Hematopoietic multipotent progenitor cell treated with erythropoietin and hydrocortisone succinate and interleukin-3 and kit ligand, for 6 days (in vitro differentiated cells): Measurements from ENCODE around the gene GPR85.
A peak's percentile ranks its signal among the peaks of the same experiment; 100 is the strongest.

Experiments
- DNase-seq: peaks from one replicate; pipeline ENCODE4 v3.0.0-alpha.2; 2015

GPR85 gene

GRCh38 chr7:113086431-113086888 is at the start of gene GPR85:
TSS of gene GPR85 (minus strand) at chr7:113086827. CDS start at chr7:113084721, 2,106 bp downstream.
- peak; percentile 63 for DNase-seq

GRCh38 chr7:113134025-113134424 is 47.4 kb upstream of the GPR85 start:
- DNase-seq = no peak

DNA sequence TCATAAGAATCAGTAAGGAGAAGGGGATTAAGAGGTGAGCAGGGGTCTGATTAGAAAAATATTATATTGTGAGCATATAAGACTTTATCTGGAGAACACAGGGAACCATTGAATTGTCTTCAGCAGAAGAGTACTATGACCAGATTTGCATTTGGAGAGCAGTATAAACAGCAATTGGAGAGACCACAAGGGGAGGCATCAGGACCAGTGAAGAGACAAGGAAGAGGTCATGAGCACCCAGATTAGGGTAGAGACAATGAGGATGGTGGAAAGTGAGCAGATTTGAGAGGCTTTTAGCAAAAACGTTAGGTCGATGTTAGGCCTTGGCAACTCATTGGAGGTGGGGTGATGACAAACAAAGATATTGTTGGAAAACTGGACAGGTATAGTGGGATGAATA is 44.7 kb upstream of the GPR85 start:
- no peak for DNase-seq

DNA sequence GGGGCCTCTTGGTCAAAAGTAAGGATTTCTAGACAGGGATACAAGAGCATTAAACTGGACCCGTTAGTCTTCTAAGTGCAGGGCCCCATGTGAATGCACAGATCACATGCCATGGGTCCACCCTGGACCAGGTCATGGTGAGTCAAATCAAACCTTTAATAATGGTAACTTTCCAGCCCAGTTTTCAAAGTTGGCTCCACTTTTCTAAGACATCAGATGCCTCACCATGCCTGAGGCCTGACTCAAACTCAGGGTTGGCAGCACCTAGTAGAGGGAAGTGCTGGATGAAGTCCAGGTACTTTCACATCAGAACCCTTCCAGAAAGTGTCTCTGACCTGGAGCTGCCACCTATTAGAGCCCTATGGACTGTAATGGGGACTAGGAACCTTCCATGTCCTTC is 41.4 kb upstream of the GPR85 start:
- DNase-seq = no peak

DNA sequence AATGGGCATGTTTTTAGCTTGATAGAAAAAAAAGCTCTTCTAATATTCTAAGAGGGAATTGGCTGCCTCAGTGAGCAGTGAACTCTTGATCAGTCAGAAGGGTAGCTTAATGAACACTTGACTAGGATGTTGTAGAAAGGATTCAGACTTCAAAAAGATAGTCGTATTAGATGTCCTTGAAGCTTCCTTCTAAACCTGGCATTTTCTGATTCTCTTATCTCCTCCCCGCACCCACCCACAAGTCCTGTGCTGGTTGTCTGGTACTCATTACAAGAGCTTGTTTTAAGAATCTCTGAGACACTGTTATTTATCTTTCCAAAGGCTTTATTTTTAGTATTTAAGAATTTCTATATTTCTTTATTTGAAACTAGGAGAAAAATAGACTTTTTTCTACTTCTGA is 39.1 kb upstream of the GPR85 start:
- peak; percentile 72 for DNase-seq

DNA sequence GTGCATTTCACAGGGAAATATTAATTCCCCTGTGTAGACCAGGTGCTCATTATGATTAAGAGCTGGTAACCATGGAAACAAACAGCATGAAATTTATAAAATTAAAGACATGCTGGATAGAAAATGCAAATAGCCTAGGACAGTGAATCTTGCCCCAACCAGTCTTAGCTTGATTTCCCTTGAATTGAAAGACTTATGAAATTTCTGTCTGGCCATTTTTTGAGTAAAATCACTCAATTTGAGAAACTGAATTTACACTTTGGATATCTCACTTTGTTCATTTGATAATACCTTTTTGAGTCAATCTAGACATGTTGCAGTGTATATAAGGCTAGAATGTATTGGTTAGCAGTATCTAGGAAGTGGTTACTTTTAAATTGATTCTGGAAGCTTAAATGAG is 36.1 kb upstream of the GPR85 start:
- no peak for DNase-seq

- DNase-seq = no peak
Measured at GRCh38 chr7:113120647-113121046, 34.0 kb upstream of the GPR85 start.

DNA sequence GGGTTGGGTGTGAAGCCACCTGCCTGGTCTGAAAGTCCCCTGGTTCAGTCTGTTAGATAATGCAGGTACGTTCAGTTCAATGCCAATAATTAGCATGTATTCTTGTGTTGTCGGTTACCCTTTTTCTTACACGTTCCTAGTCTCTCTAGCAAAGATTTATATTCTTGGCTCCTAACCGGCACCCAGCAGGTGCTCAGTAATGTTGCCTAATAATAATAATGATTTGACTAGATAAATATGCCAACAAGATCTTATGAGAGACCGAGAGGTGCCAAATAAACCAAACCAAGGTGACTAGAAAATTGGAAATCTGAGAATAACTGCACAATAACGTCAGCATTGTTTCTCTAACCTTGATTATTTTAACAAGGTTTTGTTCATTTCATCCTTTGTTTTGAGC is 32.8 kb upstream of the GPR85 start:
- no peak for DNase-seq

- DNase-seq = peak; percentile 98
Measured at GRCh38 chr7:113118074-113118959, 31.7 kb upstream of the GPR85 start, which contains the start of gene SMIM30. TSS of gene SMIM30 (minus strand) at chr7:113118554. CDS start at chr7:113117578, 976 bp downstream.

- DNase-seq = peak; percentile 27
Measured at GRCh38 chr7:113117374-113117774, 30.7 kb upstream of the GPR85 start.

GRCh38 chr7:113113912-113114311 is 27.3 kb upstream of the GPR85 start:
- DNase-seq = peak; percentile 27

DNA sequence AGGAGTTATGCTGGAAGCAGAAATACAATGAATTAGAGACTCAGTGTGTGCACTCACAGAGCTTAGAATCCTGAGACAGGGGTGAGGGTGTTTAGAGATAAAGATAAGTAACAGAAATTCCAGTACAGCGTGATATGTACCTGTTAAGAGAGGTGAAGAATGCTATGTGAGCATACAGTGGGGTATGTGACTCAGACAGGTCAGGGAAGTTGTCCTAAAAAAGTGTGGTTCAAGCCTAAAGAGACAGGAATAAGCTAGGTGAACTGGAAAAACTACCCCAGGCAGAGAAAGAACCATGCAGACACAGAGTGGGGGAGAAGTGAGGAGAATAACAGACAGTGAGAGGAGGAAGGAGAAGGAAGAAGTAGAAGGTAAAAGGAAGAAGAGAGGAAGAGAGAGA is 23.1 kb upstream of the GPR85 start:
- DNase-seq = no peak

DNA sequence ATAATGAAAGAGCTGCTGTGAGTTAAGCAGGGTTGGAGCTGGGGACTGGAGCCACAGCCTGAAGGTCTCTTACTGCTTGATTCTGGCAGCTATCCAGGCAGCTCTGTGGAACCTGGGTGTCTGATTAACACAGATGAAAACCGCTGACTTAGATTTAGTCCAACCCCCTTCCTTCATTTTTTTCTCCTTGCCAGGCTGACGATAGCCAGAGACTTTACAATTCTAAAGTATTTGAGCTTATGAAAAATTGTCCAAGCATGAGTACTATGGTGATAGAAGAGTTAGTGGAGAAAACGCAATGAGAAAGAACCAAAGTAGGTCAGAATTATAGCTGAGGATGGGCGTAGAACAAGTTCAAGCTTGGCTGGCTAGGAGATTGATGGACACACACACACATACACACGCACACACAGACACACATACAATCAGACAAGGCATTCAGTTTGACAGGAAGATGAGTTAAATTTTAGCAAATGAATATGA is 13.5 kb upstream of the GPR85 start:
- DNase-seq = peak; percentile 77

DNA sequence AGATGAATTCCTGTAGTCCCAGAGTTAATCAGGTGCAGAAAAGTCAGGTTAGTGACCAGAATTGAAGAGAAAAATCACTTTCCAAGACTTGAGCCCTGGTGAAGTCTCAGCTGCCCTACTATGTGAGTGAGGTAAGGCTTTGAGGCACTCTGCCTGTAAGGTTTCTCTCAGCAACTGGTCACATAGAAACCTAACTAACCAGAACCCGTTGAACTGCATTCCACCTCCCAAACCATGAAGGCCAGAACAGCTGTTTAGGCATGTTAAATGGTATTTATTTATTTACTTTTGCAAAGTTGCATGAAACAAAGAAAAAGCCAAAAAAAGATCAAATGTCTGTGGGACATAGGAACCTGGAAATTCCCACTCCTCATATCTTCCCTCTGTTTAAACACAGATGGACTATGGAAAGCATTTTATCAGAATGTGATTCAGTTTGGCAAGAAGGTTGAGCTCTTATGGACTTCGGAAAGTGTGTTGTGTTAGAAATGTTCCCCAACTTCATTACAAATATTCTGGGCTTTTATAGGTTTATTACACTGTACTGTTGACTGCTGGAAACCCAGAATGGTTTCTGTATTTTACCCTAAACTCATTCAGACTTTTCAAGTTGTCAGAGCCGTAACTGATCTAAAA is 12.8 kb upstream of the GPR85 start:
- DNase-seq = no peak

DNA sequence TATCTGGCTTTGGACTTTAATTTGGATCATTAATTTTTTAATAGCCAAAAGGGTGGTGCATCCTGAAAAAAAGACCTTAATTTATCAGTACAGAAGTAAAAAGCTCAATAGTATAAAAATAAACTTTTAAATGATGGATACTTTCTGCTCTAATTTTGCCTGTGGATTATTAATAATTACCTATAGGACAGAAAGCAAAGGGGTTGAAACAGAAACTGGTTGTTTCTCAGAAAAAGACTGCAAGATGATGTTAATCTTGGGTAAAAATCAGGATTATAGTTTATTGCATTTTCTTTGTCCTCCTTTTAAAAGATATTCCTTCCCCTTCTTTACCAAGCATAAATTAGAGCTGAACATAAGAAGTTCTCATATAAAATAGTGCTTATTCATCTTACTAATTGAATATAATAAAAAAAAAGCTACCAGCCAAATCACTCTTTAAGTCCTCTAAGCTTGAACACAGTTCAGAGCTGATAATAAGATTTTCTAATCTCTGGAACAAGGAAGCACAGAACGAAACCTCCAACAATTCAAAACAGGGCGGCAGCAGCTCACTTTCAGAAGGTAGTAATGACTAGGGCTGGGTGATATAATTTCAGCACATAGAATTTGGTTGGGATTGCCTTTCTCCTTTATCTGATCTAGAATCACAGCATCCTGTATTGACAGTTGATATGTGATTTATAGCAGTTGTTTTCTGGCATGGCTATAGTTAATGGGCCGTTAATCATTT is 8.1 kb upstream of the GPR85 start:
- no peak for DNase-seq

DNA sequence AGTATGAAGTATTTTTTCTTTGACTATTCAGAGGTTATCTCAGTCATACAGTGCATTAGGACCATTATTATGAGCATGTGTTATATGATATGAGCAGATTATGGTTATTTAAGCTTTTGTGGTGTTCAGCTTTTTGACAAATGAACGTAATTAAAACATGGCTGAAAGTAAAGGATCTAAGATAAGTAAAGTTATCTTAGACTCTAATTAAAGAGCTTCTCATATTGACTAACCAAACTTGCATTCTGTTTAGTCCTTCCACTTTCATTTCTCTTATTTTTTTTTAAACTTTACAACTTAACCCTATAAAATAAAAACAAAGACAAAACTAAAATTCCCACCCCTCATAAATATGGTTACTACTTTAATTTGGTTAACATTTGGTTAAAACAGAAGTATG is 6.9 kb upstream of the GPR85 start:
- peak; percentile 20 for DNase-seq

- DNase-seq = no peak
Measured at GRCh38 chr7:113092762-113093161, 6.1 kb upstream of the GPR85 start.

- peak; percentile 81 for DNase-seq
Measured at GRCh38 chr7:113087071-113087998, 708 bp upstream of the GPR85 start.

GRCh38 chr7:113085781-113086390 is 741 bp downstream of the GPR85 start:
- peak; percentile 8 for DNase-seq

- DNase-seq = peak; percentile 25
Measured at GRCh38 chr7:113084496-113085172, 2.0 kb downstream of the GPR85 start.
